BLaER1 treated with 17β-estradiol and CSF1 and Interleukin-3, amounts not matched to agents 10 nM and 100 nM (cell line): ENCODE measurements around the gene KRT28.

Experiments used
- H3K27ac ChIP-seq, 11 experiments: shearing (Covaris generic); formaldehyde crosslinking; 2 replicates each; pipeline ENCODE4 v1.8.1; 2022
- H3K27me3 ChIP-seq, 11 experiments: shearing (Covaris generic); formaldehyde crosslinking; 2 replicates each; pipeline ENCODE4 v1.8.1; 2022
- H3K36me3 ChIP-seq, 11 experiments: shearing (Covaris generic); formaldehyde crosslinking; 2 replicates each; pipeline ENCODE4 v1.8.1; 2022
- H3K4me1 ChIP-seq, 10 experiments: shearing (Covaris generic); formaldehyde crosslinking; 2 replicates each; pipeline ENCODE4 v1.8.1; 2022
- H3K4me2 ChIP-seq, 11 experiments: shearing (Covaris generic); formaldehyde crosslinking; 2 replicates each; pipeline ENCODE4 v1.8.1; 2022
- H3K4me3 ChIP-seq, 10 experiments: shearing (Covaris generic); formaldehyde crosslinking; 2 replicates each; pipeline ENCODE4 v1.8.1; 2022
- H3K9ac ChIP-seq, 11 experiments: shearing (Covaris generic); formaldehyde crosslinking; 2 replicates each; pipeline ENCODE4 v1.8.1; 2022
- H3K9me3 ChIP-seq, 11 experiments: shearing (Covaris generic); formaldehyde crosslinking; replicated peaks in 1 of 11; 2 replicates each; pipeline ENCODE4 v1.8.1; 2022
- H4K20me1 ChIP-seq, 11 experiments: shearing (Covaris generic); formaldehyde crosslinking; 2 replicates each; pipeline ENCODE4 v1.8.1; 2022
- Cebpa-rat ChIP-seq, 11 experiments: shearing (Covaris generic); IDR thresholded peaks; 2 replicates each; pipeline ENCODE4 v1.8.1; 2022

Gene KRT28, protein sequence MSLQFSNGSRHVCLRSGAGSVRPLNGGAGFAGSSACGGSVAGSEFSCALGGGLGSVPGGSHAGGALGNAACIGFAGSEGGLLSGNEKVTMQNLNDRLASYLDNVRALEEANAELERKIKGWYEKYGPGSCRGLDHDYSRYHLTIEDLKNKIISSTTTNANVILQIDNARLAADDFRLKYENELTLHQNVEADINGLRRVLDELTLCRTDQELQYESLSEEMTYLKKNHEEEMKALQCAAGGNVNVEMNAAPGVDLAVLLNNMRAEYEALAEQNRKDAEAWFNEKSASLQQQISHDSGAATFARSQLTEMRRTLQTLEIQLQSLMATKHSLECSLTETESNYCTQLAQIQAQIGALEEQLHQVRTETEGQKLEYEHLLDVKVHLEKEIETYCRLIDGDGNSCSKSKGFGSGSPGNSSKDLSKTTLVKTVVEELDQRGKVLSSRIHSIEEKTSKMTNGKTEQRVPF

GRCh38 chr17:40799859-40800258 lies at the start of gene KRT28:
TSS of gene KRT28 (minus strand) at chr17:40799959. CDS start at chr17:40799893, 66 bp downstream.
- TF ChIP-seq Cebpa-rat (IDR thresholded peaks at IDR 0.05), result no peak
- H3K36me3 ChIP-seq, result no peaks in the 10 kb centered on the region

GRCh38 chr17:40848583-40849235 lies 49.0 kb upstream of the KRT28 start:
- no peak overlapping the region for H3K27ac ChIP-seq
- no peak overlapping the region for H3K4me2 ChIP-seq
- H4K20me1 ChIP-seq, result no peaks in the 10 kb centered on the region
- no peak overlapping the region for H3K4me3 ChIP-seq
- peaks cover 0 to 22% (median 0%) of the 10 kb centered on the region in 10 experiments; a peak in 8 of 20 replicates for H3K4me1 ChIP-seq
- H3K9ac ChIP-seq, result no peak overlapping the region
- TF ChIP-seq Cebpa-rat (IDR thresholded peaks at IDR 0.05), result no peak
- no peaks in the 10 kb centered on the region for H3K36me3 ChIP-seq
- H3K27me3 ChIP-seq, result no peaks in the 10 kb centered on the region
- no peaks in the 10 kb centered on the region for H3K9me3 ChIP-seq

More at GRCh38 chr17:40799859-40800258, at the start of gene KRT28:
- no peak within 1 kb of the TSS for H3K4me2 ChIP-seq
- H3K27ac ChIP-seq, result no peak within 1 kb of the TSS
- H4K20me1 ChIP-seq, result no peaks in the 10 kb centered on the region
- no peak within 1 kb of the TSS for H3K4me3 ChIP-seq
- H3K27me3 ChIP-seq, result no peaks in the 10 kb centered on the region
- H3K4me1 ChIP-seq, result no peaks in the 10 kb centered on the region
- no peaks in the 10 kb centered on the region for H3K9me3 ChIP-seq
- no peak within 1 kb of the TSS for H3K9ac ChIP-seq

DNA sequence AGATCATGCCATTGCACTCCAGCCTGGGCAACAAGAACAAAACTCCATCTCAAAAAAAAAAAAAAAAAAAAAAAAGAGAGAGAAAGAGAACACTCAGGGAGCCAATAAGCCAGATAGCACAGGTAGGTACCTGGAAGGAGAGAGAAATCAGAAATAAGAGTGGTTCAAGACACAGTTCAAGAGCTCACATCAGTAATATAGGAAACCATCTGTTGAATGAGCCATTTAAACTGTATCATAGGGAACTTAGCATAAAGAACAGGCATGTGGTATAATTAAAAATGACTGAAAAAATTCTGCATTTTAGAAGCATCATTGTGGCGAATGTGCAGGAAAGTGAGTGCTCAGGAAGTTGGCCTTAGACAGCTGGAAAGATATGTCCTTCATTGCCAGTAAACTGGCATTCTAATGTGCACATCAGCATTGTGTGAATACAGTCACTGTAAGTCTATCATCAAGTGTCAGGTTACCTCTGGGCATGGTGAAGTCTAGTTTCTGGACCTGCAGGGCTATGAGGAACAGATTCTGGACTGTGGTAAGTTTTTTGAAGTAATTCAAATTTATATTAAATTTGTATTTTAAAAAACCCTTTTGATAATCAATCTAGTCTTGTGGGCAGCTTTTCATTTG lies 46.9 kb upstream of the KRT28 start:
- no peak for TF ChIP-seq Cebpa-rat (IDR thresholded peaks at IDR 0.05)
- Histone ChIP-seq H3K9me3 (no peaks in the 10 kb centered on the region), H3K27me3 (no peaks in the 10 kb centered on the region), H3K4me1 (peaks cover 0 to 14% (median 0%) of the 10 kb centered on the region in 10 experiments; a peak in 5 of 20 replicates), H3K27ac (no peak overlapping the region), H4K20me1 (no peaks in the 10 kb centered on the region), H3K4me2 (no peak overlapping the region), H3K36me3 (no peaks in the 10 kb centered on the region), H3K9ac (no peak overlapping the region), H3K4me3 (no peak overlapping the region)

DNA sequence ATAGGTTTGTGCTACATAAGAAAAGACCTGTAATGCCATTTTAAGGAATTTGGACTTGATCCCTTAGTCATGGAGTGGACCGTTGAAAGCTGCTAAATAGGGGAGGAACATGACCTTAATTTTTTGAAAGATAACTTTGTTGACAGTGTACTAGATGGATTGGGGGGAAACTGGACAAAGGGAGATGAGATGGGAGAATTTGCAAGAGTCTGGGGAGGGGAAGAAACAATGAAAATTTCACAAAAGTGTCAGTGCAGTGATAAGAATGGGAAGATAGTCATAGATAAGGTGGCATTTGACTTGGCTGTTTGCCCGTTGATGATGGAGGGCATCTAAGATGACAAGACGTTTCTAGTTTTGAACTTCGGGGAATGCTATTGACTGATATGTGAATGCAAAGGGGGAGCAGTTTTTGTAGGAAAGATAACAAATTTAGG lies 44.9 kb upstream of the KRT28 start:
- H3K27ac ChIP-seq, result no peak overlapping the region
- H3K27me3 ChIP-seq, result no peaks in the 10 kb centered on the region
- H3K4me2 ChIP-seq, result no peak overlapping the region

DNA sequence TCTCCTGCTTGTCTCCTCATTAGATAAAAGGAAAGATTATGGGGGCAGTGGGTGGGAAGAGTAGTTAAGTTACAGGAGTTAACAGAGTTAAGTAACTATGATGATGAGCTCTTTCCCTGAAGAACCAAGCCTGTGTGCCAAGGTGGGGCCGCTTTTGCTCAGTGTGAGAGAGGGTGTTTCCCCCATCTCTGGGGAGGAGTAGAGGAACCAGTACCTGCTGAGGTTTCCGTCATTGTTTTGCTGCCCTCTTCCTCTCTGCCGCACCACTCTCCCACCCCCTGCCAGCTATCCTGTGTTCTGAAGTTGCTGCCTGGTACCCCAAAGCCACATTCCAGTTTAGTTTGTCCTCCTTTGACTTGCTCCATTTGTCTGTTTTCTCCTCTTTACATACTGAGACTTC lies 43.5 kb upstream of the KRT28 start:
- Histone ChIP-seq H3K4me3 (no peak overlapping the region), H3K9ac (no peak overlapping the region), H3K4me2 (no peak overlapping the region), H4K20me1 (no peaks in the 10 kb centered on the region), H3K27me3 (no peaks in the 10 kb centered on the region), H3K9me3 (no peaks in the 10 kb centered on the region), H3K27ac (no peak overlapping the region), H3K36me3 (no peaks in the 10 kb centered on the region), H3K4me1 (peaks cover 0 to 17% (median 0%) of the 10 kb centered on the region in 10 experiments; a peak in 6 of 20 replicates)
- no peak for TF ChIP-seq Cebpa-rat (IDR thresholded peaks at IDR 0.05)

More for the DNA sequence above, 44.9 kb upstream of the KRT28 start:
- no peak overlapping the region for H3K9ac ChIP-seq
- H3K4me1 ChIP-seq, result peaks cover 0 to 5% (median 0%) of the 10 kb centered on the region in 10 experiments; a peak in 6 of 20 replicates
- no peak overlapping the region for H3K4me3 ChIP-seq
- no peak for TF ChIP-seq Cebpa-rat (IDR thresholded peaks at IDR 0.05)
- H3K36me3 ChIP-seq, result no peaks in the 10 kb centered on the region
- H4K20me1 ChIP-seq, result no peaks in the 10 kb centered on the region
- H3K9me3 ChIP-seq, result no peaks in the 10 kb centered on the region

GRCh38 chr17:40841246-40841645 lies 41.5 kb upstream of the KRT28 start:
- TF ChIP-seq Cebpa-rat (IDR thresholded peaks at IDR 0.05), result no peak
- Histone ChIP-seq H3K36me3 (peaks cover 0 to 4% (median 0%) of the 10 kb centered on the region in 11 experiments; a peak in 3 of 22 replicates), H3K4me1 (peaks cover 0 to 17% (median 0%) of the 10 kb centered on the region in 10 experiments; a peak in 6 of 20 replicates), H3K9ac (no peak overlapping the region), H4K20me1 (no peaks in the 10 kb centered on the region), H3K4me3 (no peak overlapping the region), H3K27me3 (no peaks in the 10 kb centered on the region), H3K27ac (no peak overlapping the region), H3K4me2 (no peak overlapping the region), H3K9me3 (no peaks in the 10 kb centered on the region)

GRCh38 chr17:40839194-40839593 lies 39.4 kb upstream of the KRT28 start:
- H3K4me3 ChIP-seq, result no peak overlapping the region
- peaks cover 0 to 17% (median 0%) of the 10 kb centered on the region in 10 experiments; a peak in 8 of 20 replicates for H3K4me1 ChIP-seq
- H3K9me3 ChIP-seq, result no peaks in the 10 kb centered on the region
- peak overlapping the region in 3 of 11 experiments; percentile 60 to 73 (median 62); a peak in 6 of 22 replicates for H3K4me2 ChIP-seq
- no peak overlapping the region for H3K9ac ChIP-seq
- H3K27ac ChIP-seq, result no peak overlapping the region
- TF ChIP-seq Cebpa-rat (IDR thresholded peaks at IDR 0.05), result no peak
- no peaks in the 10 kb centered on the region for H4K20me1 ChIP-seq
- H3K27me3 ChIP-seq, result no peaks in the 10 kb centered on the region
- peaks cover 4 to 21% (median 11%) of the 10 kb centered on the region in 11 experiments; a peak in 16 of 22 replicates for H3K36me3 ChIP-seq

GRCh38 chr17:40836020-40836419 lies 36.3 kb upstream of the KRT28 start:
- Histone ChIP-seq H3K4me1 (peaks cover 17 to 29% (median 22%) of the 10 kb centered on the region in 10 experiments), H3K4me3 (no peak overlapping the region), H3K9ac (no peak overlapping the region), H4K20me1 (no peaks in the 10 kb centered on the region), H3K27ac (no peak overlapping the region), H3K4me2 (no peak overlapping the region), H3K27me3 (no peaks in the 10 kb centered on the region), H3K9me3 (no peaks in the 10 kb centered on the region), H3K36me3 (peaks cover 4 to 23% (median 12%) of the 10 kb centered on the region in 11 experiments; a peak in 16 of 22 replicates)
- no peak for TF ChIP-seq Cebpa-rat (IDR thresholded peaks at IDR 0.05)

- Histone ChIP-seq H3K36me3 (peaks cover 9 to 24% (median 14%) of the 10 kb centered on the region in 11 experiments; a peak in 17 of 22 replicates), H4K20me1 (no peaks in the 10 kb centered on the region), H3K9ac (no peak overlapping the region), H3K4me3 (no peak overlapping the region; a peak in 1 of 20 replicates), H3K4me2 (peak overlapping the region in 8 of 11 experiments; percentile 1 to 76 (median 64); a peak in 10 of 22 replicates), H3K27ac (peak overlapping the region in 4 of 11 experiments; percentile 23 to 54 (median 37); a peak in 5 of 22 replicates), H3K4me1 (peaks cover 13 to 28% (median 19%) of the 10 kb centered on the region in 10 experiments), H3K9me3 (peaks cover 0 to 12% (median 6%) of the 10 kb centered on the region in 11 experiments; a peak in 6 of 22 replicates), H3K27me3 (no peaks in the 10 kb centered on the region)
- no peak for TF ChIP-seq Cebpa-rat (IDR thresholded peaks at IDR 0.05)
Observed at GRCh38 chr17:40833882-40834281, 34.1 kb upstream of the KRT28 start.
